Measurements from ENCODE around the gene HMGXB4. TPM values are rescaled to one million over a fixed set of nuclear protein-coding genes. Genes with fewer than 3 reads are reported as not detected.

HMGXB4 gene
- total and polyA plus RNA-seq, 8 donors = 19.2 to 34.6 (median 31.5) TPM

DNA sequence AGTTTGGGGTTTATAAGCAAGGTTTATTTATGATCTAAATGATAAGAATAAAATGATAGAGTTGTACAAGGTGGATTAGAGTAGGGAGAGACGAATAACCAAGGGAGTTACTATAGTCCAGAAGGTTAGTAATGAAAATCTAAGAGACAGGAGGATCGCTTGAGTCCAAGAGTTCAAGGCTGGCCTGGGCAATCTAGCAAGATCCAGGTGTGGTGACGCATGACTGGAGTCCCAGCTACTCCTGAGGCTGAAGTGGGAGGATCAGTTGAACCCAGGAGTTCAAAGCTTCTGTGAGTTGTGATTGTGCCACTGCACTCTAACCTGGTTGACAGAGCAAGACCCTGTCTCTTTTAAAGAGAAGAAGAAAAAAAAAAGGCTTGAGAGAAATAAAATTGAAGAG is 12.3 kb downstream of the HMGXB4 start:
- no peak overlapping the region for H3K27ac ChIP-seq
- H3K4me3 ChIP-seq = no peak overlapping the region
- TF ChIP-seq, protein P1, sequence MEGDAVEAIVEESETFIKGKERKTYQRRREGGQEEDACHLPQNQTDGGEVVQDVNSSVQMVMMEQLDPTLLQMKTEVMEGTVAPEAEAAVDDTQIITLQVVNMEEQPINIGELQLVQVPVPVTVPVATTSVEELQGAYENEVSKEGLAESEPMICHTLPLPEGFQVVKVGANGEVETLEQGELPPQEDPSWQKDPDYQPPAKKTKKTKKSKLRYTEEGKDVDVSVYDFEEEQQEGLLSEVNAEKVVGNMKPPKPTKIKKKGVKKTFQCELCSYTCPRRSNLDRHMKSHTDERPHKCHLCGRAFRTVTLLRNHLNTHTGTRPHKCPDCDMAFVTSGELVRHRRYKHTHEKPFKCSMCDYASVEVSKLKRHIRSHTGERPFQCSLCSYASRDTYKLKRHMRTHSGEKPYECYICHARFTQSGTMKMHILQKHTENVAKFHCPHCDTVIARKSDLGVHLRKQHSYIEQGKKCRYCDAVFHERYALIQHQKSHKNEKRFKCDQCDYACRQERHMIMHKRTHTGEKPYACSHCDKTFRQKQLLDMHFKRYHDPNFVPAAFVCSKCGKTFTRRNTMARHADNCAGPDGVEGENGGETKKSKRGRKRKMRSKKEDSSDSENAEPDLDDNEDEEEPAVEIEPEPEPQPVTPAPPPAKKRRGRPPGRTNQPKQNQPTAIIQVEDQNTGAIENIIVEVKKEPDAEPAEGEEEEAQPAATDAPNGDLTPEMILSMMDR (IDR thresholded peaks at IDR 0.05) = no peak
- no peaks in the 10 kb centered on the region for H3K27me3 ChIP-seq
- peaks cover 0 to 80% of the 10 kb centered on the region in 2 donors for H3K36me3 ChIP-seq
- H3K9me3 ChIP-seq = no peaks in the 10 kb centered on the region
- no peaks in the 10 kb centered on the region for H3K4me1 ChIP-seq
- ATAC-seq (no peak), DNase-seq (no peak)
- intact Hi-C loops (cut with DNase I) = no loop called here

DNA sequence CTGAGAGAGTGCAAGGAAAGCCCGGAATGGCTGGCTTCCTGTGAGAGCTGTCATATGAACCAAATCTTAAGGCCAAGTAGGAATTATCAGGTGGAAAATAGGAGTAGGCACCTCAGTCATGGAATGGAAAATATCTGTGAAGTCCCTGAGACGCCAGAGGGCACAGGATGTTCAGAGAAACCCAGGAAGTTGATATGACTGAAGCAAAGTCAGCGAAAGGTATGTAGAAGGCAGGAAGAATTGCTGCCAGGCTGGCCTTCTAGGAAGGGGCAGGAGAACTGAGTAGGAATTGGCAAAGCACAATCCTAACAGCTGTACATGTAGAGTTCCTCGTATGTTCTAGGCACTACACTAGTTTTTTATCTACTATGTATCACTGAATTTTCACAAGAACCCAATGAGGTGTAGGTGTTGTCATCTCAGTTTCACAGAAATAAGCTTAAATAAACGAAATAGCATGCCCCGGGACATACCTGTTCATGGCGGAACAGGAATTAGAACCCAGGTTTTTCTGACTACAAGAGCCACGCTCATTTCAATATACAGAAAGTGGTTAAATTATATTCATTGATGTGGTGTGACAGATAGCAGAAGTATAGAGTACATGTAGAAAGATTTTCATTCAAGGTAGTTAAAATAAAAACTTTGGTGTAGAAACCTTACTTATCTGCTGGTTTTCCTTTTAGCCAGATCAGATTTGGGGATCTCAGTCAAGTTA is 17.0 kb downstream of the HMGXB4 start:
- H3K27ac ChIP-seq = no peak overlapping the region
- H3K36me3 ChIP-seq = peaks cover 0 to 45% of the 10 kb centered on the region in 2 donors
- H3K27me3 ChIP-seq = no peaks in the 10 kb centered on the region
- no peak for DNase-seq
- ATAC-seq = no peak
- no peaks in the 10 kb centered on the region for H3K9me3 ChIP-seq
- intact Hi-C loops (cut with DNase I) = no loop called here
- TF ChIP-seq, protein P1 (IDR thresholded peaks at IDR 0.05) = no peak
- no peaks in the 10 kb centered on the region for H3K4me1 ChIP-seq
- H3K4me3 ChIP-seq = no peak overlapping the region

DNA sequence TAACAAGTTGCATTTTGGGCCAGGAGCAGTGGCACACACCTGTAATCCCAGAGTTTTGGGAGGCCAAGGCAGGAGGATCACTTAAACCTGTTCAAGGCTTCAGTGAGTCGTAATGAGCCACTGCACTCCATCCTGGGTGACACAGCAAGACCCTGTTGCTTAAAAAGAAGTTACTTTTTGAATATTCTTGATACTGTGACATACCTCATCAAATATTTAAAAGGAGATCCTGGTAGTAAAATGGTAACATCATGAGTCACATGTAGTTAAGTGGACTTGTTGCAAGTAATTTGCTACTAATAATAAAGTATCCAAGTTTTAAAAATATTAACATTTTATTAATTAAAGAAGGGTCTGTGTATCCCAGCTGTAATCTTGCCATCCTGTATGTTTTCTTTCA is 18.3 kb downstream of the HMGXB4 start:
- intact Hi-C loops (cut with DNase I) = no loop called here
- H3K36me3 ChIP-seq = peaks cover 0 to 34% of the 10 kb centered on the region in 2 donors
- DNase-seq (no peak), ATAC-seq (no peak)
- no peak overlapping the region for H3K27ac ChIP-seq
- H3K9me3 ChIP-seq = no peaks in the 10 kb centered on the region
- TF ChIP-seq, protein P1 (IDR thresholded peaks at IDR 0.05) = no peak
- H3K27me3 ChIP-seq = no peaks in the 10 kb centered on the region
- no peaks in the 10 kb centered on the region for H3K4me1 ChIP-seq
- H3K4me3 ChIP-seq = no peak overlapping the region

DNA sequence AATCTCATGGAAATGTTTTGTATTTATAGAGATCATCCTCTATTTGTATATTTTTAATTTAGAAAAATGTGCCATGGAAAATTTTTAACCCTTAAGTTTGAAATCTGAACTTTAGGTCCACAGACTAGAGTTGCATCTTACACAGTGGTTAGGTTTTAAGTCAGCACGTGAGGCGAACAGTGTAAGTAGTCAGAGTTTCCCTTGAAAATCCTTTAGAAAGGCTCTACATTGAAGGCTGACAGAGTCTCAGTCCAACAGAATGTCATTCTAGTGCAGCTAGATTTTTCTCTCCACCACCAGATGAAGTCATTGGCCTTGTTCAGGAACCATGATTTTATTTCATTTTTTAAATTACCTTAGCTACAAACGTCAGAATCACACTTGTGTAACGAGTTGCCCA is 18.7 kb downstream of the HMGXB4 start:
- H3K9me3 ChIP-seq = no peaks in the 10 kb centered on the region
- intact Hi-C loops (cut with DNase I) = no loop called here
- no peaks in the 10 kb centered on the region for H3K4me1 ChIP-seq
- H3K27me3 ChIP-seq = no peaks in the 10 kb centered on the region
- ATAC-seq = no peak
- H3K36me3 ChIP-seq = peaks cover 0 to 32% of the 10 kb centered on the region in 2 donors
- TF ChIP-seq, protein P1 (IDR thresholded peaks at IDR 0.05) = no peak
- DNase-seq = no peak
- no peak overlapping the region for H3K4me3 ChIP-seq
- no peak overlapping the region for H3K27ac ChIP-seq

DNA sequence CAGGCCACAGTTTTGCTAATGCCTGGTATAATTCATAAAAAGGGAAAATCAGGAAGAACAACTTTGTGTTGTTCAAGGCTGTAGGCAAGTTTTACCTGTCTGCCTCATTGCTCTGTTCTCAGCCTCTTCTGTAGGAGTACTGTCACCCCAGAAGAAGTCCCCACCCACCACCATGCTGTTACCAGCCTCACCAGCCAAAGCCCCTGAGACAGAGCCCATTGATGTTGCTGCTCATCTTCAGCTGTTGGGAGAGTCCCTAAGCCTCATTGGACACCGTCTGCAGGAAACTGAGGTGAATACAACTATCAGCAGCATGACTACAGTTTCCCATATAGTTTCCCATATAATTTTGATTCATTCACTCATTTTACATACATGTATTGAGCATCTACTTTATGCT is 30.8 kb downstream of the HMGXB4 start:
- Histone ChIP-seq H3K9me3 (no peaks in the 10 kb centered on the region), H3K4me1 (no peaks in the 10 kb centered on the region), H3K27me3 (no peaks in the 10 kb centered on the region), H3K27ac (no peak overlapping the region), H3K4me3 (no peak overlapping the region), H3K36me3 (peaks cover 0 to 80% of the 10 kb centered on the region in 2 donors)
- TF ChIP-seq, protein P1 (IDR thresholded peaks at IDR 0.05) = no peak
- intact Hi-C loops (cut with DNase I) = no loop called here
- DNase-seq (no peak), ATAC-seq (no peak)
